CD4-positive, CD25-positive, alpha-beta regulatory T cell (primary cell): ENCODE measurements around the gene SPACA7. TPM values are rescaled to one million over a fixed set of nuclear protein-coding genes. Genes with fewer than 3 reads are reported as not detected.
"Not testable (repeated sequence)": the region's sequence is repeated elsewhere in the genome, so short reads cannot be mapped to it uniquely, and the experiment has no call there.

Experiments used
- ATAC-seq, 2 donors: fragments of 150-1000 bp; cut with Tn5 transposase; one replicate each; pipeline ENCODE4 v1.10.0; 2021; ENCODE audit warnings: low read depth in 2 of 2, moderate number of reproducible peaks in 2 of 2, moderate library complexity in 1 of 2
- DNase-seq, 3 donors: peaks; one replicate each; pipeline versions ENCODE4 v3.0.0 to v3.0.0-alpha.2; 2012 to 2022; ENCODE audit warnings: mixed read lengths in 1 of 3
- H3K27ac ChIP-seq: one replicate; pipeline ENCODE4 v1.7.0; 2013; ENCODE audit warnings: mild to moderate bottlenecking, low read length; ENCODE audit not compliant: insufficient read depth, poor library complexity, severe bottlenecking
- H3K27me3 ChIP-seq: one replicate; pipeline ENCODE4 v1.7.0; 2013; ENCODE audit warnings: low read length; ENCODE audit not compliant: control insufficient read depth, insufficient read depth
- H3K36me3 ChIP-seq: one replicate; pipeline ENCODE4 v1.7.0; 2013; ENCODE audit warnings: mild to moderate bottlenecking, low read length, moderate library complexity; ENCODE audit not compliant: control insufficient read depth, insufficient read depth
- H3K4me1 ChIP-seq: 2 replicates; pipeline ENCODE4 v1.7.0; 2013; ENCODE audit warnings: mild to moderate bottlenecking, low read length; ENCODE audit not compliant: insufficient read depth, control insufficient read depth, poor library complexity, severe bottlenecking
- H3K4me3 ChIP-seq: one replicate; pipeline ENCODE4 v1.7.0; 2013; ENCODE audit warnings: low read depth, mild to moderate bottlenecking, low read length, moderate library complexity
- H3K9me3 ChIP-seq, 2 experiments: 1 replicate in 1 of 2; 2 replicates in 1 of 2; pipeline ENCODE4 v1.7.0; 2013; ENCODE audit warnings: low read length in 2 of 2, mild to moderate bottlenecking in 1 of 2, moderate library complexity in 1 of 2; ENCODE audit not compliant: control insufficient read depth in 2 of 2
- H3K27ac Mint-ChIP-seq, 3 donors: one replicate each; pipeline ENCODE4 v1.8.0; 2020 to 2022; ENCODE audit warnings: mild to moderate bottlenecking in 3 of 3, mixed read lengths in 3 of 3, moderate library complexity in 2 of 3
- H3K27me3 Mint-ChIP-seq: one replicate; pipeline ENCODE4 v1.8.0; 2022; ENCODE audit warnings: mild to moderate bottlenecking, mixed read lengths
- H3K36me3 Mint-ChIP-seq: one replicate; pipeline ENCODE4 v1.8.0; 2020; ENCODE audit warnings: mixed read lengths
- H3K4me1 Mint-ChIP-seq, 4 donors: one replicate each; pipeline ENCODE4 v1.8.0; 2020 to 2022; ENCODE audit warnings: mixed read lengths in 4 of 4, mild to moderate bottlenecking in 1 of 4
- H3K4me3 Mint-ChIP-seq, 4 donors: one replicate each; pipeline ENCODE4 v1.8.0; 2020 to 2022; ENCODE audit warnings: mild to moderate bottlenecking in 4 of 4, mixed read lengths in 4 of 4, moderate library complexity in 3 of 4
- H3K9me3 Mint-ChIP-seq, 7 donors: one replicate each; pipeline ENCODE4 v1.8.0; 2020 to 2022; ENCODE audit warnings: mixed read lengths in 7 of 7, mild to moderate bottlenecking in 3 of 7, moderate library complexity in 2 of 7
- polyA plus RNA-seq, 4 donors: library from polyadenylated mRNA; unstranded; fragments of 300-500 nt; fragmentation: Illumina TruSeq; gene quantifications; one replicate each; pipeline ENCODE4 v1.2.3, GENCODE V29; 2021
- total RNA-seq: library from RNA; stranded (reverse); gene quantifications from one replicate; pipeline ENCODE4 v1.2.3, GENCODE V29; 2022

SPACA7 gene
- total and polyA plus RNA-seq, 5 donors from 2014 or later, result not detected

DNA sequence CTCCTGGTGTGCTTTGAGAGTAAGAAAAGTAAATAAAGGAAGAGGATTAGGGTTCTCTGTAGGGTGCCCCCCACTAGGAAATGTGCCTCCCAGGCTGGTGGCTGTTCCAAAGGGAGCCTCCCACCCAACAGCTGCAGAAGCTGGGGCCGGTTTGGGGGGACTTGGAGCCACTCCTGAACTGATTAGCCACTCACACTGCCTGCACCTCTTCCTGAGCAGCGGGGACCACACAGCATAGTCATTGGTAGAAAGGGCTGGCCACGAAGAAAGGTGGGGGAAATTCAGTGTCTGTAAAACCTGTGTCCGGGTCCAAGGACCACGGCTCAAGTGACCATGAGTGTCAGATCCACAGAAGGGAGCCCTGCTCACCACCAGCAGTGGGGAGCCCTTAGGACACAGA is 55.6 kb downstream of the SPACA7 start:
- Mint-ChIP-seq H3K27ac (no peak overlapping the region), H3K4me1 (no peaks in the 10 kb centered on the region), H3K36me3 (no peaks in the 10 kb centered on the region), H3K4me3 (no peak overlapping the region), H3K9me3 (peaks cover 0 to 14% (median 6%) of the 10 kb centered on the region in 7 donors), H3K27me3 (no peaks in the 10 kb centered on the region)
- H3K36me3 ChIP-seq, result no peaks in the 10 kb centered on the region
- peaks cover 4 to 5% of the 10 kb centered on the region in 2 experiments for H3K9me3 ChIP-seq
- H3K4me1 ChIP-seq, result no peaks in the 10 kb centered on the region
- ATAC-seq (no peak), DNase-seq (no peak)
- H3K27me3 ChIP-seq, result no peaks in the 10 kb centered on the region
- H3K27ac ChIP-seq, result no peak overlapping the region
- no peak overlapping the region for H3K4me3 ChIP-seq

GRCh38 chr13:112432734-112433133 is 56.6 kb downstream of the SPACA7 start:
- H3K9me3 Mint-ChIP-seq, result peaks cover 0 to 10% (median 6%) of the 10 kb centered on the region in 7 donors
- not testable (repeated sequence) for H3K4me1 ChIP-seq, DNase-seq, H3K4me1 Mint-ChIP-seq, H3K27ac ChIP-seq, H3K36me3 Mint-ChIP-seq, H3K4me3 Mint-ChIP-seq, H3K36me3 ChIP-seq, ATAC-seq, H3K27me3 ChIP-seq, H3K27me3 Mint-ChIP-seq, H3K9me3 ChIP-seq, H3K27ac Mint-ChIP-seq, H3K4me3 ChIP-seq

GRCh38 chr13:112433517-112433916 is 57.4 kb downstream of the SPACA7 start:
- H3K27ac ChIP-seq, H3K4me3 Mint-ChIP-seq, H3K27me3 Mint-ChIP-seq, H3K36me3 ChIP-seq, H3K4me1 Mint-ChIP-seq, H3K27me3 ChIP-seq, H3K4me1 ChIP-seq, ATAC-seq, H3K36me3 Mint-ChIP-seq, H3K9me3 ChIP-seq, DNase-seq, H3K4me3 ChIP-seq, H3K27ac Mint-ChIP-seq: not testable (repeated sequence)
- peaks cover 1 to 10% (median 8%) of the 10 kb centered on the region in 7 donors for H3K9me3 Mint-ChIP-seq

DNA sequence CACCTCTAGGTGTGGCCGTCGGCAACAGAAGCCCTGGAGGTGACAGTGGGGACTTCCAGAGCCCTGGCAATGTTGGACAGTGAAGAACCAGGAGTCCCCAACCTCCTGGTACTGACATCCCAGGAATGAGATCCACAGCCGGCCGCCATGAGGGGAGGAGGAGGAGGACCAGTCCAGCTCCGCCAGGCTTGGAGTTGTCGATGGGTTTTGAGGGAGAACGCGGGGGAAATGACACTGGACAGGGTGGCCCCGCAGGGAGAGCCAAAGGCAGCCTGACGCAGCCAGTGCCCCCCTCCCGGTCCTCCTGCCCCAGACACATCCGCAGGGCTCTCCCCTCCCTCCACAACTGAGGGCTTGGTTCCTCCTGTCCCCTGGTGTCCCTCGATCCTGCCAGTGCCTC is 57.9 kb downstream of the SPACA7 start:
- Mint-ChIP-seq H3K4me1 (no peaks in the 10 kb centered on the region), H3K9me3 (peaks cover 1 to 10% (median 6%) of the 10 kb centered on the region in 7 donors)

GRCh38 chr13:112434937-112435523 is 58.9 kb downstream of the SPACA7 start:
- H3K9me3 ChIP-seq, result no peaks in the 10 kb centered on the region
- no peaks in the 10 kb centered on the region for H3K4me1 ChIP-seq
- no peak for DNase-seq
- Mint-ChIP-seq H3K27ac (no peak overlapping the region), H3K4me1 (no peaks in the 10 kb centered on the region), H3K36me3 (no peaks in the 10 kb centered on the region), H3K4me3 (no peak overlapping the region), H3K27me3 (peaks cover 4% of the 10 kb centered on the region), H3K9me3 (peaks cover 1 to 7% (median 3%) of the 10 kb centered on the region in 7 donors)
- ATAC-seq, result no peak
- no peaks in the 10 kb centered on the region for H3K36me3 ChIP-seq
- no peak overlapping the region for H3K4me3 ChIP-seq
- no peaks in the 10 kb centered on the region for H3K27me3 ChIP-seq
- no peak overlapping the region for H3K27ac ChIP-seq

More for the DNA sequence above, 57.9 kb downstream of the SPACA7 start:
- Histone ChIP-seq H3K36me3 (no peaks in the 10 kb centered on the region), H3K4me3 (no peak overlapping the region), H3K4me1 (no peaks in the 10 kb centered on the region), H3K9me3 (peaks cover under 1 to 4% of the 10 kb centered on the region in 2 experiments), H3K27me3 (no peaks in the 10 kb centered on the region), H3K27ac (no peak overlapping the region)
- no peak overlapping the region for H3K27ac Mint-ChIP-seq
- no peak for ATAC-seq
- DNase-seq, result no peak
- H3K27me3 Mint-ChIP-seq, result no peaks in the 10 kb centered on the region
- no peak overlapping the region for H3K4me3 Mint-ChIP-seq
- no peaks in the 10 kb centered on the region for H3K36me3 Mint-ChIP-seq

DNA sequence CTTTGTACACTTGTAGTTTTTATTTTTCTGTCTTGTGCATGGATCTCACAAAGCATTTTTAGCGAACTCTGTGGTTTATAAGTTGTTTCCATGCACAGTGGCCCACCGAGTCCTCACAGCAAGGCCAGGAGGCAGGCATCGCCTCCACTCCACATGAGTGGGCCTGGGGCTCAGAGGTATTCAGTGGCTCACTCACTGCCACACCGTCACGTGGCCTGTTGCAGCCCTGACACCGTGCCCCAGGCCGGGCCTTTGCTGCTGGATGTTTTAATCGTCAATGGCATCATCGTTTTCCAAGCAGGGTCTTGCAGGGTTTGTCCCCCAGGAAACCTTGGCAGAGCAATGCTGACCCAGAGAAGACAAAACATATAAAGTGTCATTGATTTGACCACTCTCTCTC is 59.8 kb downstream of the SPACA7 start:
- no peaks in the 10 kb centered on the region for H3K9me3 ChIP-seq
- Mint-ChIP-seq H3K27ac (no peak overlapping the region), H3K36me3 (no peaks in the 10 kb centered on the region), H3K27me3 (peaks cover 4% of the 10 kb centered on the region), H3K4me1 (no peaks in the 10 kb centered on the region), H3K4me3 (no peak overlapping the region), H3K9me3 (peaks cover 0 to 7% (median 4%) of the 10 kb centered on the region in 7 donors)
- no peak overlapping the region for H3K4me3 ChIP-seq
- H3K36me3 ChIP-seq, result no peaks in the 10 kb centered on the region
- no peak for DNase-seq
- ATAC-seq, result no peak
- no peak overlapping the region for H3K27ac ChIP-seq
- no peaks in the 10 kb centered on the region for H3K27me3 ChIP-seq
- H3K4me1 ChIP-seq, result no peaks in the 10 kb centered on the region

DNA sequence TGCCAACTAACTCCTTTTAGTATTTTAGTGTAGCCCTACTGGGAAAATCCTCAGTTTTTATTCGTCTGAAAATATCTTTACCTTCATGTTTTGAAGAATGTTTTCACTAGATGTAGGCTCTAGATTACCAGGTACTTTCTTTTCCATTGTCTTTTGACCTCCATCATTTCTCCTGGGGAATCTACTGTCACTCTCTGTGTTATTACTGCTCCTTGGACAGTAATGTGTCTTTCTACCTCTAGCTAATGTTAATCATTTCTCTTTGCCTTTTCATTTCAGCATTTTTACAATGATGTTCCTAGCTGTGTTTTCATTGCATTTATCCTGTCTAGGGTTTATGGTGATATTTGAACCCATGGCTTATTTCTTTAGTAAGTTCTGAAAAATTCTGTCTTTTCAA is 61.9 kb downstream of the SPACA7 start:
- Histone ChIP-seq H3K4me3 (no peak overlapping the region), H3K27ac (no peak overlapping the region), H3K27me3 (no peaks in the 10 kb centered on the region), H3K36me3 (no peaks in the 10 kb centered on the region), H3K9me3 (no peaks in the 10 kb centered on the region), H3K4me1 (no peaks in the 10 kb centered on the region)
- Mint-ChIP-seq H3K4me1 (no peaks in the 10 kb centered on the region), H3K9me3 (peaks cover 0 to 7% (median 4%) of the 10 kb centered on the region in 7 donors), H3K27ac (no peak overlapping the region), H3K4me3 (no peak overlapping the region), H3K36me3 (no peaks in the 10 kb centered on the region), H3K27me3 (peaks cover 9% of the 10 kb centered on the region)
- ATAC-seq, result no peak
- no peak for DNase-seq

DNA sequence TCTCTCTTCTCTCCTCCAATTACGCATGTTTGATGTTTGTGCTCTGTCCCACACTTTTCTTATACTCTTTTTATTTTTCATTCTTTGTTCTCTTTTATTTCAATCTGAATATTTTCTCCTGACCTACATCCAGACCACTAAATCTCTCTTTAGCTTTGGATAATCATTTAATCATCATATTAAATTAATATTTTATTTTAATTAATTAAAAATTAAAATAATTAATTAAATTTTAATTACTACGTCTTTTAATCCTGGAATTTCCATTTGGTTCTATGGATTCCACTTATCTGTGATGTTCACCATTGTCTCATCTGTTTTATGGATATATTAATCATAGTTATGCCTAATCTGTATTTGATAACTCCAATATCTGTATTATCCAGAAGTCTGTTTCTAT is 62.4 kb downstream of the SPACA7 start:
- ATAC-seq (no peak), DNase-seq (no peak)
- no peaks in the 10 kb centered on the region for H3K9me3 ChIP-seq
- Mint-ChIP-seq H3K9me3 (peaks cover 0 to 7% (median 4%) of the 10 kb centered on the region in 7 donors), H3K4me3 (peak overlapping the region in 1 of 4 donors; percentile 55), H3K27me3 (peaks cover 13% of the 10 kb centered on the region), H3K4me1 (peaks cover 0 to 3% (median 0%) of the 10 kb centered on the region in 4 donors), H3K36me3 (no peaks in the 10 kb centered on the region), H3K27ac (no peak overlapping the region)
- H3K27ac ChIP-seq, result no peak overlapping the region
- no peak overlapping the region for H3K4me3 ChIP-seq
- H3K36me3 ChIP-seq, result no peaks in the 10 kb centered on the region
- no peaks in the 10 kb centered on the region for H3K4me1 ChIP-seq
- no peaks in the 10 kb centered on the region for H3K27me3 ChIP-seq
